ENCODE data around the gene NEK10. TPM values are rescaled to one million over a fixed set of nuclear protein-coding genes. Genes with fewer than 3 reads are reported as not detected.

The NEK10 gene
- total RNA-seq, 1 experiment from 2014 or later: 0.66 TPM

- Histone ChIP-seq H3K79me2 (ENCODE audit: insufficient read depth, low read length) (no peaks in the 10 kb centered on the region), H3K27me3 (ENCODE audit: insufficient read depth, low read length) (no peaks in the 10 kb centered on the region), H3K9me3 (ENCODE audit: control insufficient read depth, low read depth, low read length) (no peaks in the 10 kb centered on the region), H3K18ac (ENCODE audit: insufficient read length, low read depth, low read length) (no peak overlapping the region), H3K56ac (ENCODE audit: insufficient read length, low read depth, low read length) (no peak overlapping the region), H3K9ac (ENCODE audit: extremely low read depth, insufficient read length, low read length) (no peak overlapping the region), H3K4me1 (ENCODE audit: insufficient read depth, low read length) (no peaks in the 10 kb centered on the region), H2BK5ac (ENCODE audit: insufficient read length, low read length) (no peak overlapping the region), H3K4ac (ENCODE audit: low read depth, low read length) (no peak overlapping the region), H2BK15ac (ENCODE audit: low read depth, low read length) (no peak overlapping the region), H3K23me2 (ENCODE audit: insufficient read length, low read depth, low read length, poor library complexity, severe bottlenecking) (no peaks in the 10 kb centered on the region), H3K23ac (ENCODE audit: insufficient read length, low read depth, low read length) (no peak overlapping the region), H2AK5ac (ENCODE audit: insufficient read length, low read length) (no peak overlapping the region), H2BK120ac (ENCODE audit: low read depth, low read length, poor library complexity, severe bottlenecking) (no peak overlapping the region), H2AFZ (ENCODE audit: low read length) (no peak overlapping the region), H3T11ph (ENCODE audit: low read length) (no peak overlapping the region), H4K8ac (replicated peaks; ENCODE audit: insufficient read length, low read depth, low read length) (no peak overlapping the region), H3K14ac (ENCODE audit: insufficient read depth, low read length) (no peak overlapping the region), H2BK12ac (ENCODE audit: insufficient read length, low read depth, low read length) (no peak overlapping the region), H2BK20ac (ENCODE audit: low read depth, low read length, poor library complexity, severe bottlenecking) (no peak overlapping the region), H3K79me1 (ENCODE audit: insufficient read depth, low read depth, low read length, poor library complexity, severe bottlenecking) (no peaks in the 10 kb centered on the region), H3K4me2 (ENCODE audit: insufficient read depth, insufficient read length, low read length) (no peak overlapping the region), H4K5ac (ENCODE audit: insufficient read length, low read depth, low read length) (no peak overlapping the region), H3K27ac (ENCODE audit: insufficient read length, low read depth, low read length) (no peak overlapping the region), H4K20me1 (ENCODE audit: control insufficient read depth, insufficient read depth, insufficient read length) (no peaks in the 10 kb centered on the region), H4K91ac (ENCODE audit: insufficient read length, low read depth, low read length) (no peak overlapping the region)
- Mint-ChIP-seq H3K27ac (no peak overlapping the region), H3K9me3 (no peaks in the 10 kb centered on the region), H3K36me3 (ENCODE audit: insufficient read depth in 1 of 3, low read depth in 3 of 3) (no peaks in the 10 kb centered on the region), H3K4me3 (no peak overlapping the region), H3K27me3 (ENCODE audit: low read depth) (no peaks in the 10 kb centered on the region), H3K4me1 (peaks cover 7 to 8% of the 10 kb centered on the region in 2 experiments; a peak in 2 of 4 replicates)
- no CpG with 5 or more reads among the region's 11 CpGs for WGBS (ENCODE audit: extremely low coverage, insufficient read length, low lambda C conversion rate)
- DNase-seq: no peak
- TF ChIP-seq CTCF (conservative IDR thresholded peaks at IDR 0.05): no peak
Measured at GRCh38 chr3:27345959-27346865, 23.0 kb downstream of the NEK10 start.

Data from H9 (cell line).